Measurements from ENCODE around the gene LUC7L2. TPM values are rescaled to one million over a fixed set of nuclear protein-coding genes. Genes with fewer than 3 reads are reported as not detected.

Gene LUC7L2
- total RNA-seq, 1 donor from 2014 or later: 111 TPM

GRCh38 chr7:139339698-139340036 is 20.0 kb upstream of the LUC7L2 start:
- no peak for DNase-seq (ENCODE audit: low spot score)
- peak overlapping the region; percentile 99 for H3K27ac ChIP-seq
- Mint-ChIP-seq H3K4me3 (peak overlapping the region; percentile 95), H3K27me3 (ENCODE audit: insufficient read depth, low read depth) (peaks cover 16% of the 10 kb centered on the region), H3K9me3 (peaks cover 17% of the 10 kb centered on the region), H3K4me1 (peaks cover 18% of the 10 kb centered on the region), H3K36me3 (peaks cover 8% of the 10 kb centered on the region), H3K27ac (no peak overlapping the region)
- H2AFZ ChIP-seq (replicated peaks): peak overlapping the region; percentile 67
- H3K36me3 ChIP-seq: no peaks in the 10 kb centered on the region
- peaks cover 32% of the 10 kb centered on the region for H3F3A ChIP-seq (ENCODE audit: low read depth)
- H3K9me3 ChIP-seq (ENCODE audit: low read depth): no peaks in the 10 kb centered on the region
- TF ChIP-seq CTCF (IDR thresholded peaks at IDR 0.05) (no peak), EZH2phosphoT487 (IDR thresholded peaks at IDR 0.05) (no peak), EZH2 (IDR thresholded peaks at IDR 0.05) (no peak)
- H3K4me2 ChIP-seq: peak overlapping the region; percentile 86
- peaks cover 28% of the 10 kb centered on the region for H3K79me2 ChIP-seq (ENCODE audit: low read depth)
- no peaks in the 10 kb centered on the region for H3K27me3 ChIP-seq
- H3K4me1 ChIP-seq: peaks cover 3% of the 10 kb centered on the region
- no peak overlapping the region for H3K9ac ChIP-seq
- no peaks in the 10 kb centered on the region for H4K20me1 ChIP-seq (ENCODE audit: low read depth)
- H3K4me3 ChIP-seq: peak overlapping the region; percentile 78

- Histone ChIP-seq H3F3A (ENCODE audit: low read depth) (peaks cover 32% of the 10 kb centered on the region), H3K79me2 (ENCODE audit: low read depth) (peaks cover 33% of the 10 kb centered on the region), H2AFZ (replicated peaks) (peak overlapping the region; percentile 67), H3K4me3 (peak overlapping the region; percentile 78), H3K9me3 (ENCODE audit: low read depth) (no peaks in the 10 kb centered on the region), H3K4me2 (peak overlapping the region; percentile 86), H3K9ac (peak overlapping the region; percentile 95), H3K36me3 (peaks cover 3% of the 10 kb centered on the region), H3K27ac (peak overlapping the region; percentile 99), H4K20me1 (ENCODE audit: low read depth) (no peaks in the 10 kb centered on the region), H3K4me1 (peaks cover 3% of the 10 kb centered on the region), H3K27me3 (no peaks in the 10 kb centered on the region)
- DNase-seq (ENCODE audit: low spot score): peak; percentile 99
- Mint-ChIP-seq H3K9me3 (peaks cover 17% of the 10 kb centered on the region), H3K36me3 (peaks cover 11% of the 10 kb centered on the region), H3K4me1 (peaks cover 18% of the 10 kb centered on the region), H3K27me3 (ENCODE audit: insufficient read depth, low read depth) (peaks cover 16% of the 10 kb centered on the region), H3K27ac (peak overlapping the region; percentile 100), H3K4me3 (peak overlapping the region; percentile 95)
- no peak for TF ChIP-seq EZH2 (IDR thresholded peaks at IDR 0.05)
- TF ChIP-seq EZH2phosphoT487 (IDR thresholded peaks at IDR 0.05): no peak
- peak; percentile 82 for TF ChIP-seq CTCF (IDR thresholded peaks at IDR 0.05)
Observed at GRCh38 chr7:139340037-139340807, 19.5 kb upstream of the LUC7L2 start.

GRCh38 chr7:139340808-139341057 is 19.0 kb upstream of the LUC7L2 start:
- Histone ChIP-seq H2AFZ (replicated peaks) (peak overlapping the region; percentile 65), H3K9ac (peak overlapping the region; percentile 95), H3K4me2 (peak overlapping the region; percentile 86), H3K36me3 (peaks cover 6% of the 10 kb centered on the region), H4K20me1 (ENCODE audit: low read depth) (no peaks in the 10 kb centered on the region), H3K9me3 (ENCODE audit: low read depth) (no peaks in the 10 kb centered on the region), H3K27ac (peak overlapping the region; percentile 99), H3K27me3 (no peaks in the 10 kb centered on the region), H3K4me1 (peaks cover 3% of the 10 kb centered on the region), H3K4me3 (peak overlapping the region; percentile 78), H3F3A (ENCODE audit: low read depth) (peaks cover 32% of the 10 kb centered on the region), H3K79me2 (ENCODE audit: low read depth) (peaks cover 36% of the 10 kb centered on the region)
- Mint-ChIP-seq H3K4me3 (peak overlapping the region; percentile 95), H3K27ac (peak overlapping the region; percentile 100), H3K27me3 (ENCODE audit: insufficient read depth, low read depth) (peaks cover 16% of the 10 kb centered on the region), H3K4me1 (peaks cover 18% of the 10 kb centered on the region), H3K9me3 (peaks cover 17% of the 10 kb centered on the region), H3K36me3 (peaks cover 11% of the 10 kb centered on the region)
- no peak for DNase-seq (ENCODE audit: low spot score)
- TF ChIP-seq EZH2 (IDR thresholded peaks at IDR 0.05): no peak
- TF ChIP-seq EZH2phosphoT487 (IDR thresholded peaks at IDR 0.05): no peak
- TF ChIP-seq CTCF (IDR thresholded peaks at IDR 0.05): no peak

Measured in neural progenitor cell (in vitro differentiated cells).